Measurements from ENCODE around the gene CTSV. TPM values are rescaled to one million over a fixed set of nuclear protein-coding genes. Genes with fewer than 3 reads are reported as not detected.
"Not testable (repeated sequence)": the region's sequence is repeated elsewhere in the genome, so short reads cannot be mapped to it uniquely, and the experiment has no call there.

The CTSV gene
- total and polyA plus RNA-seq, 8 donors: 0.24 to 3.4 (median 2.8) TPM

DNA sequence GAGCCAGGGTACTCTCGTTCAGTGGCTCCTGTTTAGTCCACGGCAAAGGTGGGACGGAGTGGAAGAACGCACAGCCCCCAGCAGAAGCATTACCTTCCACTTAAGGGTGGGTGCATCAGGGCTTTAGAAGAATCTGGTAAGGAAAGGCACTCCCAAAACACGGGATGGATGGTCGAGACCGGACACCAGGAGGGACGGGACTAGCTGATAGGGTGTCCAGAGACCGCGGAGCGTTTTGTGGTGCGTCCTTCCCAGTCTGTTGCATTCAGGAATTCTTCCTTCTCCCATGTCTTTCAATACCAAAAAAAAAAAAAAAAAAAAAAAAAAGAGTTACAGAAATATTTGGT lies 545 bp upstream of the CTSV start:
- ATAC-seq: peak; percentile 51
- Histone ChIP-seq H3K36me3 (no peaks in the 10 kb centered on the region), H3K27ac (no peak overlapping the region), H3K4me3 (peak overlapping the region; percentile 42 to 49), H3K9me3 (no peaks in the 10 kb centered on the region), H3K4me1 (peaks cover 7% of the 10 kb centered on the region in 2 donors), H3K27me3 (peaks cover 9 to 64% of the 10 kb centered on the region in 2 donors)
- intact Hi-C loops (cut with DNase I): no loop called here
- DNase-seq: peak in 1 of 4 donors; percentile 55
- TF ChIP-seq, protein P1, sequence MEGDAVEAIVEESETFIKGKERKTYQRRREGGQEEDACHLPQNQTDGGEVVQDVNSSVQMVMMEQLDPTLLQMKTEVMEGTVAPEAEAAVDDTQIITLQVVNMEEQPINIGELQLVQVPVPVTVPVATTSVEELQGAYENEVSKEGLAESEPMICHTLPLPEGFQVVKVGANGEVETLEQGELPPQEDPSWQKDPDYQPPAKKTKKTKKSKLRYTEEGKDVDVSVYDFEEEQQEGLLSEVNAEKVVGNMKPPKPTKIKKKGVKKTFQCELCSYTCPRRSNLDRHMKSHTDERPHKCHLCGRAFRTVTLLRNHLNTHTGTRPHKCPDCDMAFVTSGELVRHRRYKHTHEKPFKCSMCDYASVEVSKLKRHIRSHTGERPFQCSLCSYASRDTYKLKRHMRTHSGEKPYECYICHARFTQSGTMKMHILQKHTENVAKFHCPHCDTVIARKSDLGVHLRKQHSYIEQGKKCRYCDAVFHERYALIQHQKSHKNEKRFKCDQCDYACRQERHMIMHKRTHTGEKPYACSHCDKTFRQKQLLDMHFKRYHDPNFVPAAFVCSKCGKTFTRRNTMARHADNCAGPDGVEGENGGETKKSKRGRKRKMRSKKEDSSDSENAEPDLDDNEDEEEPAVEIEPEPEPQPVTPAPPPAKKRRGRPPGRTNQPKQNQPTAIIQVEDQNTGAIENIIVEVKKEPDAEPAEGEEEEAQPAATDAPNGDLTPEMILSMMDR (IDR thresholded peaks at IDR 0.05): no peak

DNA sequence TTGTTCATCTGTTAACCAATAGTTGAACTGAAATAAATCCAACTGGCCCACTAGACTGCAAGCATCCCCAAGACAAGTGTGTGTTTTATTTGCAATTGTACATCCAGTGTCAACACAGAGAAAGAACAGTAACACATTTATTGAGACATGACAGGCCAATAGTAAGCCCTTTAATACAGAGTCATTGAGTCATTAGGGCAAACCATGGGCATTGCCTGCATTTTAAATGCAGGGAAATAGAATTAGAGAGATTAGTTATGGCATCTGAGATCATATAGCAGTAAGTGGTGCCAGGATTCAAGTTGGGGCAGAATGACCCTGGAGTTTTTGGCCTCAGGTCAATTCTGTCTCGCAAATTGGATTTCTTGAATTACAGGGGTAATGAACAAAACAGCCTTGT lies 15.4 kb downstream of the CTSV start:
- DNase-seq; H3K27me3 ChIP-seq; H3K4me1 ChIP-seq; H3K36me3 ChIP-seq; ATAC-seq; intact Hi-C loops (cut with DNase I); H3K27ac ChIP-seq; H3K9me3 ChIP-seq; H3K4me3 ChIP-seq: not testable (repeated sequence)

DNA sequence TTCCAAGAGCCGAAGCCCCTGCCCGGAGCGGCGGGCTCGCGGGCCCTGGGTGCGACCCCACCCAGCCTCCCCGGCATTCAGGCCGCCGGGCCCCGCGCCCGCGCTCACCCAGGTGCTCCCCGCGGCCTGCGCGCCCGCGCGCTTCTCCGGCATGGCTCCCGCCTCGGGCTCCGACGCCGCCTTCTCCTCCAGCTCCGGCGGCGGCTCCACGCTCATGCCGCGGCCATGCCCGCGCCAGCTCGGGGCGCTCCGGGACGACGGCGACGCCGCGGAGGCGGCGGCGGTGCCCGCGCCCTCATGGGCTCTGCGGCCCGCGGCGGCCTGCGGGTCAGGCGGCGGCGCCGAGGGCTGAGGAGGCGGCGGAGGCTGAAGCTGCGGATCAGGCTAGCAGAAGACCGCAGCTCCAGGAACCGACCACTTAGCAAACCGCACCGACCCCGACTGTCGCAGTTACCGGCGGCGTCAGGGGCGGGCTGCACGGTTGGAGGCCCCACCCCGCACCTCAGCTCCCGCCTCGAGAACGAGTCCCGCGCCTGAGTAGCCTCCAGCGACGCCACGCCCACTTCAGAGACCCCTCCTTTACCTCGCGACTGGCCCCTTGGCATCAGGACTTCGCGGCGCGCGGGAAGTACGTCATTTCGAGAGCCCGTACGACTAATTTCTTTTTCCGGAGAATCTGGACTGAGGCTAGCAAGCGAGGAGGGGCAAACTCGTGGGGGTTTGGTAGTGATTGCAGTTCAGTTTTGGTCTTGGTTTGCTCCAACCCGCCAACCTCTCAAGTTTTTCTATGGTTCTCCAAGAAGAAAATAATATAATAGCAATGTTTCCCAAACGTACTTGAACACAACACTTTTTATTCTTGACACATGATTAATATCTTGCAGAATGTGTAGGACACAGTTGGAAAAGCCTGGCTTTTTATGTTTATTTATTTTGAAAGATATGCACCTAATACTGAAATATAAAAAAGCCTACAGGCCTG lies 25.5 kb downstream of the CTSV start:
- H3K9me3 ChIP-seq; intact Hi-C loops (cut with DNase I); H3K4me1 ChIP-seq; H3K36me3 ChIP-seq; H3K27me3 ChIP-seq: not testable (repeated sequence)
- peak; percentile 98 for ATAC-seq
- peak overlapping the region; percentile 40 to 52 for H3K4me3 ChIP-seq
- H3K27ac ChIP-seq: peak overlapping the region; percentile 70 to 88
- peak; percentile 62 to 88 (median 74) for DNase-seq

DNA sequence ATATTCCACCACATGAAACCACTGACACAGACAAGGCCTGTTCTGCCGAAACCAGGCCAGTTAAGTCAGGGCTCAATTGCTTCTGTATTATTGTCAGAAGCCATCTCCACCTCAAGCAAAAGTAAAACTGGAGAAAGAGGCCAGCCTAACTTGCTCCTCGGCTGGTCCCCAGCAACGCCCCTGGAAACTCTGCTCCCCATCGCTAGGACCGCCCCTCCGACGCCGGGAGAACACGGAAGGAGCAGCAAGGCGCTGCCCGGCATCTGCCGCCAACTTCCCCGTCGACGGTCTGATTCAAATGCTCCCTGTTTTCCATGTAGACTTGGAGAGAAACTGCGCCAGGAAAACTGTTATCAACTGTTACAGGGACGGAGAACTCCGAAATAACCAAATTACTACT lies 26.3 kb downstream of the CTSV start:
- ATAC-seq (peak; percentile 86), DNase-seq (peak in 2 of 4 donors; percentile 1 to 4)
- H3K4me1 ChIP-seq; H3K9me3 ChIP-seq; intact Hi-C loops (cut with DNase I); H3K36me3 ChIP-seq; H3K27me3 ChIP-seq: not testable (repeated sequence)
- Histone ChIP-seq H3K27ac (peak overlapping the region in 1 of 2 donors; percentile 88), H3K4me3 (peak overlapping the region; percentile 40 to 52)

DNA sequence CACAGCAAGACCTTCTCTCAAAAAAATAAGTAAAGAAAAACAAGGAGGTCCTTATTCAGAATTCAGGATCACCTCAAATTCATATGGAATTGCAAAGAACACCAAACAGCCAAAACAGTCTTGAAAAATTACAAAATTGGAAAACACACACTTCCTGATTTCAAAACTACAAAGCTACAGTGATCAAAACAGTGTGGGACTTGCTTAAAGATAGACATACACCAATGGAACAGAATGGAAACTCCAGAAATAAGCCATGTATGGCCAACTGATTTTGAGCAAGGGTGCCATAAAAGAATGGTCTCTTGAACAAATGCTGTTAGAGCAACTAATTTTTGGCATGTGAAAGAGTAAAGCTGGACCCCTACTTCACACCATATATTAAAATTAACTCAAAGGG lies 36.7 kb downstream of the CTSV start:
- not testable (repeated sequence) for H3K27ac ChIP-seq, H3K27me3 ChIP-seq

DNA sequence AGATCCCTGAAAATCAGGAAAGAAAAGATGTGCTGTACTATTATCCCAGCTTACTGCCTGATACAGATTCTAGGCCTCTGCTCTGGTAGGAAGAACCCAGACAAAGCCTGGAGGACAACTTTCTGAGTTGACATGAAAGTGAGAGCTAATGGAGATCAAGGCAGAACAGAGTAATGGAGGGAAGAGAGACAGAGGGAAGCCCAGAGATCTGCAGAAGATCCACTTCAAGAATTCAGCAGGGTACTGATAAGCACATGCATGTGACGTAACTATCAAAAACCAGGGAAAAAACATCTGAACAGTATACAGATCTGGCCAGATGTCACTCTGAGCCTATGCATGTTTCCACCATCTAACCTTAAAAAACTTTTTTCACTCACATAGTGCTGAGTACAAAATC lies 37.6 kb downstream of the CTSV start:
- intact Hi-C loops (cut with DNase I); H3K4me1 ChIP-seq; H3K36me3 ChIP-seq; H3K27me3 ChIP-seq; ATAC-seq; H3K4me3 ChIP-seq; H3K9me3 ChIP-seq; DNase-seq; H3K27ac ChIP-seq: not testable (repeated sequence)

More for the DNA sequence above, 36.7 kb downstream of the CTSV start:
- H3K9me3 ChIP-seq; ATAC-seq; intact Hi-C loops (cut with DNase I); H3K4me3 ChIP-seq; H3K4me1 ChIP-seq; DNase-seq; H3K36me3 ChIP-seq: not testable (repeated sequence)

DNA sequence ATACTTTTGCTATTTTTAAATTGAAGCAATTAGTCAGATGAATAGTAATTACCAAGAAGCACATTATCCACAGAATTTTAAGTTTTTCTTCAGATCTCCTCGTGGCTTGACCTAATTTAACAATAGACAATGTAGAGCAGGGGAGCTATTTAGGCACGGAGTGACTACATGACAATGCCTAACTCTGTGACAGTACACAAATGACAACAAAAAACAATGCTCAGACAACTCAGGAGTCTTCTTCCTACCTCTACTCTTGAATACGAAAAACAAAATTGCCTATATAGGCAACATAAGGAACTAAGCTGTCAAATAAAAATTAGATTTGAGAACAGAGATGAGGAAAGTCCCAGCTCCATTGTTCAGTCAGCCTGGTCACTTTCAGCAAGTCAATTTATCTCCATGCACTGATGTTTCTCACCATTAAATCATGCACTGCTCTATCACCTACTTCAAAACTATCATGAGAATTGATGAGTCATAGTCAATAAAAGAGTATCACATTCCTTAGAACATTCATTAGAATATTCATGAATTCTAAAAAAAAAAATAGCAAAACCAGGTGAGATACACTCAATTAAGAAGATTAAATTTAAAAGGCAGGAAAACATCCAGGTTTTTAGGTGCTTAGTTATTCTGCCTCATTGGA lies 38.7 kb downstream of the CTSV start:
- H3K9me3 ChIP-seq; intact Hi-C loops (cut with DNase I); H3K27ac ChIP-seq; H3K36me3 ChIP-seq; H3K27me3 ChIP-seq; H3K4me1 ChIP-seq; ATAC-seq; H3K4me3 ChIP-seq; DNase-seq: not testable (repeated sequence)

DNA sequence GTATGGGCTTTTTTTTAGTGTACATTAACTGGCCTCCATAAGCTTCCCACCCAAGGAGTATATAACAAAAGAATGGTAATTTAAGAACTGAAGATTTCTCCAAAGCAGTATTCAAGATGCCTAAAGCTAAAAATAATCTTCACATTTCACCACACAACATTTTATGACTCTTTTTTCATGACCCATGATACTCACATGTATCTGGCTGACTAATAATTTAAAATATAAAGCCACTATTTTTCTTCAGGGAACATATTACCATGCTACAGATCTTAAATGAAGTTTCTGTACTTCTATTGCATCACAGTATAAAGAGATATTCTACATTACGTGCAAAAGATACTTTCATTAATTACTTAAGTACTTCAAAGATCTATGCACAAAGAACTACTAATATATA lies 39.2 kb downstream of the CTSV start:
- DNase-seq; H3K9me3 ChIP-seq; H3K4me1 ChIP-seq; H3K4me3 ChIP-seq; ATAC-seq; H3K27ac ChIP-seq; intact Hi-C loops (cut with DNase I); H3K36me3 ChIP-seq; H3K27me3 ChIP-seq: not testable (repeated sequence)

DNA sequence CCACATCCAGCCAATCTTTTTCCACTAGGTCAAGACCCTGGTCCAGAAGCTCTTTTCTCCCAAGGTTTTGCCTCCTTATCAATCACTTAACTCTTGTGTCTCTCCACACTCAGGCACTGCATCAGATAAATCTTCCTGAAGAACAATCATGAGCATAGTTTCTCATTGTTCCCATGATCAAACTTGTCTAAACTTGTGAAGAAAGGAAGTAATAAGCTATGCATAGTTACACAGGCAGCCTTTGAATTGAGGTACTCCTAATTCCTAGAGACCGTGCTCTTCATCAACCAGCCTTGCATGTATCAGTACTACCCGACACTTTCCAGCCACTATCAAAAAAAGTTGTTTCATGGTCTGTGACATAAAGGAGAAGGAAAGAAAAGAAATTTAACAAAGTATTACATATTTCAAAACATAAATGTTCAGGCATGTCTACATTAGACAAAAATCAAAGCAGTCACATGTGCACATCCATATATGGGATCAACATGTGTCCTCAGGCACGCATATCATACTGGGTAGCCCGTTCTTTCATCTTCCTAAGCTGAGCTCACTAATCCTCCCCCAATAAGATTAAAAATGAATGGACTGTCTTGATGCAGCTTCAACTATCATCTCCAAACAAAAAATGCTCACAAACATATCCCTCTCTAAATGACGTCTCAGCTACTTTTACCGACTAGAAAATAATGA lies 41.8 kb downstream of the CTSV start:
- H3K27ac ChIP-seq; DNase-seq; H3K4me1 ChIP-seq; ATAC-seq; H3K4me3 ChIP-seq; H3K36me3 ChIP-seq; H3K9me3 ChIP-seq; intact Hi-C loops (cut with DNase I); H3K27me3 ChIP-seq: not testable (repeated sequence)

DNA sequence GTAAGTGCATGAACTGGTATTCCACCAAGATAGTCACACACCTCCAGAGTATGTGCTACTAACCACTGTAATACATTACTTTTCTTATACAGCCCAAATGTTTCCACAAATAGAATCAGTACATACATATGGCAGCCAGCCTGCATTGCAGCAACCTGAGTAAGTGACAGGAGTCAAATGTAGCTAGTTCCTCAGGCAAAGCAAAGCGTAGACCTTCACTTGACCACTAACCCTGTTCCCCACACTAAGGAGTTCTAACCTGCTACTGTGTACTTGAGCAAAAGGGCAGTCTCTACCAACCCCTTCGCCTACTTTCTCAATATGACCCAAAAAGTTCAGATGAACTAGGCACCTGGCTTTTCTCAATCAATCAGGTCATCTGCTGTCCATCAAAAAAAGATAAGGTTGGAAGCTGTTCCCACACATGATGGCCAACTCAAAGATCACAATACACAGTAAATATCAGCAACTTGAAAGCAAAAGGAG lies 44.4 kb downstream of the CTSV start:
- DNase-seq; H3K27me3 ChIP-seq; H3K27ac ChIP-seq; intact Hi-C loops (cut with DNase I); H3K9me3 ChIP-seq; H3K4me3 ChIP-seq; H3K36me3 ChIP-seq; H3K4me1 ChIP-seq; ATAC-seq: not testable (repeated sequence)

DNA sequence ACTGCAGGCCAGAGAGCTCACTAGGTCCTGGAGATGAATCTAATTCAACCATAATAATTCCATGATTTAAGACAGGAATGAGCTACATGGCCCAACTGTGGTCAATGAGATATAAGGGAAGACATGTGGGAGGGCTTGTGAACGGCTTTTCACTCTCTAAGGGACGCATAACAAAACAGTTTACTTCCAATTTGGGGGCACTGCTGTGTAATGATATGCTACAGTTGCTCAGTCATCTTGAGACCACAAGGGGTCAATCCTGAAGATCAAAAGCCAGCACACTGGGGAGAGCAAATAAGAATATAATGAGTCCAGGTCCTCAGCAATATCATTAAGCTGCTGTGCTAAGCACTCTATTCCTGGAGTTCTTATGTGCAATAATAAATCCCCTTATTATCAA lies 46.6 kb downstream of the CTSV start:
- H3K9me3 ChIP-seq; ATAC-seq; DNase-seq; H3K27ac ChIP-seq; H3K36me3 ChIP-seq; H3K4me1 ChIP-seq; intact Hi-C loops (cut with DNase I); H3K27me3 ChIP-seq; H3K4me3 ChIP-seq: not testable (repeated sequence)

Data from left lung (tissue), 10 donors.